ENCODE measurements around the gene CYP2W1. TPM values are rescaled to one million over a fixed set of nuclear protein-coding genes. Genes with fewer than 3 reads are reported as not detected.

The CYP2W1 gene
- total RNA-seq, 2 experiments from 2014 or later: not detected

GRCh38 chr7:944744-945143, 38.2 kb upstream of the CYP2W1 start:
- H3K9me3 Mint-ChIP-seq: no peaks in the 10 kb centered on the region
- no peaks in the 10 kb centered on the region for H3K36me3 Mint-ChIP-seq (ENCODE audit: low read depth)
- no peaks in the 10 kb centered on the region for H3K4me1 Mint-ChIP-seq (ENCODE audit: low read depth)

GRCh38 chr7:945147-945555, 37.8 kb upstream of the CYP2W1 start:
- Histone ChIP-seq H3K4me3 (ENCODE audit: low read length) (no peak overlapping the region), H3K27me3 (ENCODE audit: control insufficient read depth in 1 of 2, insufficient read depth in 2 of 2, low read length in 2 of 2) (no peaks in the 10 kb centered on the region), H3K36me3 (ENCODE audit: insufficient read depth, low read length) (no peaks in the 10 kb centered on the region), H3K27ac (ENCODE audit: low read depth in 1 of 2, low read length in 2 of 2) (no peak overlapping the region), H3K4me1 (ENCODE audit: insufficient read depth, low read length) (no peaks in the 10 kb centered on the region), H3K9me3 (ENCODE audit: control insufficient read depth in 1 of 2, insufficient read depth in 1 of 2, low read length in 2 of 2) (peaks cover 0 to 3% of the 10 kb centered on the region in 2 experiments)
- Mint-ChIP-seq H3K27me3 (peaks cover 5% of the 10 kb centered on the region), H3K36me3 (ENCODE audit: low read depth) (no peaks in the 10 kb centered on the region), H3K27ac (no peak overlapping the region), H3K4me3 (no peak overlapping the region), H3K9me3 (no peaks in the 10 kb centered on the region), H3K4me1 (ENCODE audit: low read depth) (no peaks in the 10 kb centered on the region)
- DNase-seq: no peak
- intact Hi-C loops (cut with DNase I, micrococcal nuclease): no loop called here
- TF ChIP-seq CTCF (IDR thresholded peaks at IDR 0.05): no peak
- CTCF ChIA-PET: no interaction called here
- no peak for ATAC-seq (ENCODE audit: poor library complexity)
- POLR2A ChIA-PET: no interaction called here

More at GRCh38 chr7:944744-945143, 38.2 kb upstream of the CYP2W1 start:
- Histone ChIP-seq H3K4me1 (ENCODE audit: insufficient read depth, low read length) (no peaks in the 10 kb centered on the region), H3K4me3 (ENCODE audit: low read length) (no peak overlapping the region), H3K27ac (ENCODE audit: low read depth in 1 of 2, low read length in 2 of 2) (no peak overlapping the region), H3K36me3 (ENCODE audit: insufficient read depth, low read length) (no peaks in the 10 kb centered on the region), H3K9me3 (ENCODE audit: control insufficient read depth in 1 of 2, insufficient read depth in 1 of 2, low read length in 2 of 2) (peaks cover 0 to 5% of the 10 kb centered on the region in 2 experiments), H3K27me3 (ENCODE audit: control insufficient read depth in 1 of 2, insufficient read depth in 2 of 2, low read length in 2 of 2) (no peaks in the 10 kb centered on the region)
- H3K27ac Mint-ChIP-seq: no peak overlapping the region
- DNase-seq (no peak), ATAC-seq (ENCODE audit: poor library complexity) (no peak)
- intact Hi-C loops (cut with DNase I, micrococcal nuclease): no loop called here
- H3K4me3 Mint-ChIP-seq: no peak overlapping the region
- CTCF ChIA-PET: no interaction called here
- H3K27me3 Mint-ChIP-seq: peaks cover 5% of the 10 kb centered on the region
- POLR2A ChIA-PET: no interaction called here
- no peak for TF ChIP-seq CTCF (IDR thresholded peaks at IDR 0.05)

- Histone ChIP-seq H3K4me1 (ENCODE audit: insufficient read depth, low read length) (no peaks in the 10 kb centered on the region), H3K4me3 (ENCODE audit: low read length) (no peak overlapping the region), H3K27me3 (ENCODE audit: control insufficient read depth in 1 of 2, insufficient read depth in 2 of 2, low read length in 2 of 2) (no peaks in the 10 kb centered on the region), H3K9me3 (ENCODE audit: control insufficient read depth in 1 of 2, insufficient read depth in 1 of 2, low read length in 2 of 2) (no peaks in the 10 kb centered on the region), H3K27ac (ENCODE audit: low read depth in 1 of 2, low read length in 2 of 2) (no peak overlapping the region), H3K36me3 (ENCODE audit: insufficient read depth, low read length) (no peaks in the 10 kb centered on the region)
- ChIA-PET POLR2A (no interaction called here), CTCF (no interaction called here)
- no peak for TF ChIP-seq CTCF (IDR thresholded peaks at IDR 0.05)
- DNase-seq (no peak), ATAC-seq (ENCODE audit: poor library complexity) (no peak)
- no peak overlapping the region for H3K27ac Mint-ChIP-seq
- peaks cover 5% of the 10 kb centered on the region for H3K27me3 Mint-ChIP-seq
- intact Hi-C loops (cut with DNase I, micrococcal nuclease): no loop called here
- H3K4me1 Mint-ChIP-seq (ENCODE audit: low read depth): no peaks in the 10 kb centered on the region
- H3K9me3 Mint-ChIP-seq: no peaks in the 10 kb centered on the region
- H3K36me3 Mint-ChIP-seq (ENCODE audit: low read depth): no peaks in the 10 kb centered on the region
- no peak overlapping the region for H3K4me3 Mint-ChIP-seq
These were observed 37.3 kb upstream of the CYP2W1 start for GRCh38 chr7:945556-946255.

All from CD4-positive, alpha-beta T cell (primary cell).